SK-MEL-5 (cell line): ENCODE results near the gene LENG9. TPM values are rescaled to one million over a fixed set of nuclear protein-coding genes. Genes with fewer than 3 reads are reported as not detected.

Experiments used
- DNase-seq: peaks from one replicate; pipeline ENCODE4 v3.0.0-alpha.2; 2016; ENCODE audit warnings: low read depth, low spot score
- in situ Hi-C: cut with HindIII; loops from 2 replicates; pipeline ENCODE4 v1.10.0; 2016; ENCODE audit warnings: low sequenced_read_pairs, high pct_unique_total_duplicates, low pct_unique_long_range_greater_than_20kb
- total RNA-seq: library from RNA; depleted of rRNA; stranded (reverse); fragments of >200 nt; shearing (Covaris generic); gene quantifications from 2 replicates; pipeline ENCODE4 v1.2.3, GENCODE V29; 2014

LENG9 gene
- total RNA-seq, 1 experiment from 2014 or later: 7.2 TPM

- no peak for DNase-seq
- in situ Hi-C loops: no loop called here
Observed at GRCh38 chr19:54431255-54431838, 32.2 kb downstream of the LENG9 start.

- peak; percentile 49 for DNase-seq
- in situ Hi-C loops: no loop called here
Observed at GRCh38 chr19:54430306-54431254, 33.0 kb downstream of the LENG9 start.

- in situ Hi-C loops: no loop called here
- DNase-seq: no peak
Observed at GRCh38 chr19:54429545-54430227, 33.9 kb downstream of the LENG9 start.

GRCh38 chr19:54429176-54429495, 34.4 kb downstream of the LENG9 start:
- no peak for DNase-seq
- in situ Hi-C loops: no loop called here

GRCh38 chr19:54428323-54429175, 35.0 kb downstream of the LENG9 start:
- DNase-seq: no peak
- in situ Hi-C loops: no loop called here

GRCh38 chr19:54427586-54427985, 36.0 kb downstream of the LENG9 start:
- in situ Hi-C loops: no loop called here

DNA sequence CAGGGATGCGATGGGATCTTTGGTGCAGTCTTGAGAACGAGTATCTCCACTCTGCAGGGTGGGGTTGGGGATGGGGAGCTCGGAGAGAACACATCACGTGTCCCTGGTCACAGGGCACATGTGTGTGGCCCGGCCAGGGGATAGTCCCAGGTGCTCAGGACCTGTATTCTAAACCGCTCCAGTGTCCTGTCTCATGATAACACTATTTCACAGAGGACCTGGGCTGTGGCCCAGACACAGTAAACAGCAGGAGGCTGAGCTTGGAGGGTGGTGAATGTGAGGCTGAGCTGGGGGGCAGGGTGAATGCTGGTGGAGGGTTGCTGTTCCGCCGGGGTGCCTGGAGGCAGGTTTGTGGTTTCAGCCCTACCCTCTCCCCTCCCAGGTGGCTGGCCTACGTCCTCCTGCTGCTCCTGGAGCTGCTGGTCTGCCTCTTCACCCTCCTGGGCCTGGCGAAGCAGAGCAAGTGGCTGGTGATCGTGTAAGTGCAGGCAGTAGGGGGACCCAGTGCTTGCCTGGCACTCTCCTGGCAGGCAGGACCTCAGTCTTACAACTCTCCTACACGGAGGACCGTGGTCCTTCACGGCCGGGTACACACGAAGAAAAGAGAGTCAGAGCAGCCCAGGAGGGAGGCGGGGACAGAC, 37.2 kb downstream of the LENG9 start:
- in situ Hi-C loops: no loop called here
- DNase-seq: no peak

More at GRCh38 chr19:54427586-54427985, 36.0 kb downstream of the LENG9 start:
- no peak for DNase-seq

- no peak for DNase-seq
- in situ Hi-C loops: no loop called here
Observed at GRCh38 chr19:54425382-54425723, 38.2 kb downstream of the LENG9 start.

- no peak for DNase-seq
- in situ Hi-C loops: no loop called here
Observed at GRCh38 chr19:54424660-54425381, 38.8 kb downstream of the LENG9 start.

GRCh38 chr19:54424201-54424600, 39.4 kb downstream of the LENG9 start:
- in situ Hi-C loops: no loop called here
- no peak for DNase-seq

DNA sequence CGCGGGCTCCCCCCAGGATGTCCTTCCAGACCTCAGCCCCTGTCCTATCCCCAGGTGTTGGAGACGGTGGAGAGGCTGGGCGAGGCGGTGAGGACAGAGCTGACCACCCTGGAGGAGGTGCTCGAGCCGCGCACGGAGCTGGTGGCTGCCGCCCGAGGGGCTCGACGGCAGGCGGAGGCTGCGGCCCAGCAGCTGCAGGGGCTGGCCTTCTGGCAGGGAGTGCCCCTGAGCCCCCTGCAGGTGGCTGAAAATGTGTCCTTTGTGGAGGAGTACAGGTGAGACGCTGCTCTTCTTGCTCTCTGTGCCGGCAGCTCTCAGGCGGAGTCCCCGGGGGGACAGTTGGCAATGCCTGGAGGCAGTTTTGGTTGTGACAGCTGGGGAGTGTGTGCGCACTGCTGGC, 41.4 kb downstream of the LENG9 start:
- DNase-seq: no peak
- in situ Hi-C loops: no loop called here

GRCh38 chr19:54421521-54421920, 42.1 kb downstream of the LENG9 start:
- DNase-seq: no peak
- in situ Hi-C loops: no loop called here

DNA sequence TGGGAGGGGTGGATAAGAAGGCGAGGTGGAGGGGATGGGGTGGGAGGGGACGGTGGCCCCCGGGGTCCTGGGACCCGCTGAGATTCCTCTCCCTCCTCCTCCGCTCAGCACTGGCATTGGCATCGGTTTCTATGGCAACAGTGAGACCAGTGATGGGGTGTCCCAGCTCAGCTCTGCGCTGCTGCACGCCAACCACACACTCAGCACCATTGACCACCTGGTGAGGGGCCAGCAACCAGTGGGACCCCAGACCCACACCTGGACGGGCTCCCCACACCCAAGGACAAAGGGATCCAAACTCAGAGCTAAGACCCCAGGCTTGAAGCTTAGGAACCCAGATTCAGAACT, 42.4 kb downstream of the LENG9 start:
- DNase-seq: no peak
- in situ Hi-C loops: no loop called here

GRCh38 chr19:54420383-54421168, 43.0 kb downstream of the LENG9 start:
- in situ Hi-C loops: no loop called here
- peak; percentile 66 for DNase-seq

- in situ Hi-C loops: no loop called here
Observed at GRCh38 chr19:54420068-54420382, 43.6 kb downstream of the LENG9 start.

More at GRCh38 chr19:54420068-54420382, 43.6 kb downstream of the LENG9 start:
- no peak for DNase-seq
